GM12878 (cell line): Measurements from ENCODE around the gene H2BK1. TPM values are rescaled to one million over a fixed set of nuclear protein-coding genes. Genes with fewer than 3 reads are reported as not detected.
A peak's percentile ranks its signal among the peaks of the same experiment; 100 is the strongest.

Experiments used
- ATAC-seq: fragments of 200-7000 bp; cut with Tn5 transposase; 3 replicates; pipeline ENCODE4 v1.9.1; 2020; ENCODE audit warnings: mild to moderate bottlenecking, moderate library complexity
- BruUV-seq: library from RNA; stranded (reverse); fragments of 400-500 nt; replicated peaks from 2 replicates; lab custom pipeline; 2021; lab: Mats Ljungman, UMichigan
- CTCF ChIA-PET: fragments of 300-600 bp; sonication (Branson Sonifier 250); formaldehyde crosslinking; extraction: SDS; loops from one replicate; lab custom pipeline; 2021; ENCODE audit warnings: inconsistent platforms; lab: Yijun Ruan, JAX
- POLR2A ChIA-PET: fragments of 350-600 bp; formaldehyde crosslinking; extraction: SDS; loops from one replicate; lab custom pipeline; 2021; ENCODE audit warnings: inconsistent platforms; lab: Charles Lee
- RAD21 ChIA-PET: fragments of 300-600 bp; sonication (Branson Sonifier 250); formaldehyde crosslinking; loops from one replicate; lab custom pipeline; 2023; ENCODE audit warnings: antibody characterized with exemption; ENCODE audit not compliant: unreplicated experiment; lab: Charles Lee
- SMC1A ChIA-PET: fragments of 300-600 bp; sonication (Branson Sonifier 250); formaldehyde crosslinking; loops from one replicate; lab custom pipeline; 2023; ENCODE audit not compliant: unreplicated experiment, uncharacterized antibody; lab: Charles Lee
- DNase-seq: peaks from one replicate; pipeline ENCODE4 v3.0.0-alpha.2; 2011; ENCODE audit warnings: low read depth, low spot score
- FAIRE-seq: peaks from 3 replicates; lab custom pipeline; 2011; peaks lifted over from hg19 to GRCh38; lab: Jason Lieb, UNC
- H2AFZ ChIP-seq: 2 replicates; pipeline ENCODE4 v1.6.0; 2011; ENCODE audit warnings: low read depth, low read length, control low read depth; ENCODE audit not compliant: control insufficient read depth
- H3K27ac ChIP-seq: 2 replicates; pipeline ENCODE4 v1.5.1; 2011; ENCODE audit warnings: control low read depth; ENCODE audit not compliant: control insufficient read depth, insufficient read depth
- H3K27me3 ChIP-seq, 2 experiments: replicated peaks in 1 of 2; 2 replicates each; pipeline versions ENCODE4 v1.6.0 to v1.6.1; 2011; ENCODE audit warnings: low read length in 1 of 2; ENCODE audit not compliant: control insufficient read depth in 2 of 2, insufficient read depth in 2 of 2
- H3K36me3 ChIP-seq, 2 experiments: 2 replicates each; pipeline ENCODE4 v1.5.1; 2011; ENCODE audit warnings: low read length in 1 of 2; ENCODE audit not compliant: control insufficient read depth in 2 of 2, insufficient read depth in 2 of 2
- H3K4me1 ChIP-seq: 2 replicates; pipeline ENCODE4 v1.6.1; 2011; ENCODE audit warnings: mild to moderate bottlenecking, low read length, moderate library complexity, mixed read lengths; ENCODE audit not compliant: control insufficient read depth, insufficient read depth
- H3K4me2 ChIP-seq: 2 replicates; pipeline ENCODE4 v1.6.0; 2011; ENCODE audit warnings: control low read depth; ENCODE audit not compliant: control insufficient read depth, insufficient read depth
- H3K4me3 ChIP-seq: fragments of 200-600 bp; sonication (generic); 2 replicates; pipeline ENCODE4 v1.5.1; 2016
- H3K79me2 ChIP-seq: 2 replicates; pipeline ENCODE4 v1.6.0; 2011; ENCODE audit warnings: low read length; ENCODE audit not compliant: control insufficient read depth, insufficient read depth
- H3K9ac ChIP-seq: 2 replicates; pipeline ENCODE4 v1.8.0; 2011; ENCODE audit warnings: low read length, control low read depth, mixed read lengths; ENCODE audit not compliant: control insufficient read depth, insufficient read depth
- H3K9me3 ChIP-seq: replicated peaks from 3 replicates; pipeline ENCODE4 v1.5.1; 2011; ENCODE audit warnings: mild to moderate bottlenecking, low read length; ENCODE audit not compliant: control insufficient read depth, insufficient read depth
- H4K20me1 ChIP-seq: 2 replicates; pipeline ENCODE4 v1.6.0; 2011; ENCODE audit not compliant: control insufficient read depth, insufficient read depth
- ATF7 ChIP-seq: fragments of 450-650 bp; IDR thresholded peaks from 2 replicates; pipeline ENCODE4 v1.6.1; 2016; ENCODE audit warnings: low read depth, mild to moderate bottlenecking
- DPF2 ChIP-seq: fragments of 450-650 bp; IDR thresholded peaks from 2 replicates; pipeline ENCODE4 v1.6.1; 2017; ENCODE audit warnings: mild to moderate bottlenecking
- EGR1 ChIP-seq, 2 experiments: IDR thresholded peaks; 1 replicate in 1 of 2; 2 replicates in 1 of 2; pipeline ENCODE4 v1.6.1; 2011 to 2012; ENCODE audit warnings: low read depth in 2 of 2, low read length in 2 of 2, borderline replicate concordance in 1 of 2, mild to moderate bottlenecking in 1 of 2, moderate library complexity in 1 of 2
- HDAC2 ChIP-seq: fragments of 200-600 bp; sonication (generic); IDR thresholded peaks from 2 replicates; pipeline ENCODE4 v1.6.1; 2017
- MEF2B ChIP-seq: fragments of 450-650 bp; IDR thresholded peaks from 2 replicates; pipeline ENCODE4 v1.6.1; 2018; ENCODE audit warnings: mild to moderate bottlenecking, moderate library complexity; ENCODE audit not compliant: partially characterized antibody, poor library complexity, severe bottlenecking
- NFXL1 ChIP-seq: fragments of 450-650 bp; IDR thresholded peaks from 2 replicates; pipeline ENCODE4 v1.6.1; 2017; ENCODE audit warnings: antibody characterized with exemption, mild to moderate bottlenecking, borderline replicate concordance
- NRF1 ChIP-seq: conservative IDR thresholded peaks from 2 replicates; pipeline ENCODE4 v1.6.1; 2011; ENCODE audit warnings: mild to moderate bottlenecking, low read depth, low read length, improper control_type of control experiment
- PML ChIP-seq: IDR thresholded peaks from 2 replicates; pipeline ENCODE4 v1.6.1; 2012; ENCODE audit warnings: low read length, inconsistent platforms
- POLR2A ChIP-seq: IDR thresholded peaks from 2 replicates; pipeline ENCODE4 v1.6.1; 2011; ENCODE audit warnings: low read depth, mild to moderate bottlenecking, low read length
- POU2F2 ChIP-seq: IDR thresholded peaks from 3 replicates; pipeline ENCODE4 v1.6.1; 2011; ENCODE audit warnings: low read depth, mild to moderate bottlenecking, low read length, borderline replicate concordance
- RAD51 ChIP-seq: fragments of 450-650 bp; IDR thresholded peaks from 2 replicates; pipeline ENCODE4 v1.6.1; 2016; ENCODE audit warnings: moderate library complexity, mild to moderate bottlenecking, inconsistent platforms
- RB1 ChIP-seq: fragments of 450-650 bp; formaldehyde crosslinking; IDR thresholded peaks from 2 replicates; pipeline ENCODE4 v1.6.1; 2017; ENCODE audit warnings: mild to moderate bottlenecking, borderline replicate concordance
- RBBP5 ChIP-seq: fragments of 200-600 bp; sonication (generic); conservative IDR thresholded peaks from 2 replicates; pipeline ENCODE4 v1.6.1; 2016
- RELB ChIP-seq: fragments of 450-650 bp; IDR thresholded peaks from 2 replicates; pipeline ENCODE4 v1.6.1; 2017; ENCODE audit warnings: low read depth, mild to moderate bottlenecking, moderate library complexity
- REST ChIP-seq: IDR thresholded peaks from 2 replicates; pipeline ENCODE4 v1.6.1; 2012; ENCODE audit warnings: mild to moderate bottlenecking, low read depth, low read length
- SIN3A ChIP-seq: IDR thresholded peaks from 2 replicates; pipeline ENCODE4 v1.6.1; 2012; ENCODE audit warnings: low read depth, low read length, improper control_type of control experiment
- SPI1 ChIP-seq: IDR thresholded peaks from 2 replicates; pipeline ENCODE4 v1.6.1; 2011; ENCODE audit warnings: low read depth, mild to moderate bottlenecking, low read length, moderate library complexity, borderline replicate concordance; ENCODE audit not compliant: insufficient read depth
- SREBF2 ChIP-seq: IDR thresholded peaks from 2 replicates; pipeline ENCODE4 v1.6.1; 2012; ENCODE audit warnings: mild to moderate bottlenecking, low read length
- TBL1XR1 ChIP-seq: IDR thresholded peaks from 2 replicates; pipeline ENCODE4 v1.6.1; 2012; ENCODE audit warnings: low read depth, low read length, improper control_type of control experiment
- WGBS: methylation state at CpG from one replicate; pipeline ENCODE4 v1.1.6; 2016; ENCODE audit warnings: low lambda C conversion rate; ENCODE audit not compliant: insufficient replicate concordance, insufficient coverage; ENCODE audit errors: missing lambda C conversion rate; 5-methylcytosine and 5-hydroxymethylcytosine counted together
- in situ Hi-C: fragments of 300-500 bp; cut with MboI; formaldehyde crosslinking; loops from 9 replicates; pipeline ENCODE4 v1.14.3; 2018; ENCODE audit warnings: mixed read lengths
- intact Hi-C: fragments of 100-400 bp; cut with micrococcal nuclease; formaldehyde crosslinking; loops from one replicate; pipeline ENCODE4 v1.14.2; 2022; ENCODE audit not compliant: unreplicated experiment
- polyA plus RNA-seq, 11 experiments: library from polyadenylated mRNA; depleted of rRNA in 4 of 11; unstranded in 6 of 11; stranded (reverse) in 5 of 11; fragments of >200 nt; fragmentation: Nextera tagmentation in 4 of 11; fragmentation: Illumina TruSeq in 1 of 11; extraction: Ambion mirVana in 4 of 11; extraction: Trizol in 1 of 11; gene quantifications; 1 replicate in 1 of 11; 2 replicates in 10 of 11; pipeline versions ENCODE4 v1.2.1 to v1.2.3, GENCODE V29; 2011 to 2016; ENCODE audit warnings: inconsistent platforms in 2 of 11, missing spikeins in 2 of 11, low read depth in 1 of 11
- total RNA-seq, 4 experiments: library from RNA; depleted of rRNA in 3 of 4; stranded (reverse); fragments of >200 nt in 3 of 4; fragmentation: Illumina TruSeq in 1 of 4; extraction: Trizol in 1 of 4; gene quantifications; 2 replicates each; pipeline versions ENCODE4 v1.2.1 to v1.2.3, GENCODE V29; 2013 to 2021

H2BK1 gene
- total and polyA plus RNA-seq, 10 of the 15 experiments (the other 5 are each of a cell fraction or from before 2014, with no cell fraction given), result 0.54 TPM; not detected in 9

GRCh38 chr7:151172273-151173141, 37.8 kb downstream of the H2BK1 start:
- no peaks in the 10 kb centered on the region for H3K9me3 ChIP-seq
- no peak overlapping the region for H3K4me3 ChIP-seq
- no peak overlapping the region for H3K27ac ChIP-seq
- H4K20me1 ChIP-seq, result no peaks in the 10 kb centered on the region
- ChIA-PET POLR2A (no interaction called here), RAD21 (no interaction called here), SMC1A (interaction anchor here (0.7 kb wide), 1 partner anchor 224 kb away, joined by 3 read pairs; no protein-coding TSS in a partner anchor), CTCF (interaction anchor here (0.7 to 1.2 kb wide), 8 partner anchors 10 to 275 kb away, joined by 3 to 8 read pairs (median 3); no protein-coding TSS in a partner anchor)
- WGBS, result 20% methylated on average over 42 of the region's 42 CpGs
- H3K27me3 ChIP-seq, result peaks cover 5 to 19% of the 10 kb centered on the region in 2 experiments
- H3K36me3 ChIP-seq, result no peaks in the 10 kb centered on the region
- in situ Hi-C loops (no loop called here), intact Hi-C loops (loop anchor here (1.0 to 5.0 kb wide), 2 partner anchors 48 to 70 kb away; no protein-coding TSS in a partner anchor)
- no peak overlapping the region for H2AFZ ChIP-seq
- H3K79me2 ChIP-seq, result no peaks in the 10 kb centered on the region
- ATAC-seq (peak; percentile 87), DNase-seq (no peak), FAIRE-seq (peak; percentile 57)
- no peak overlapping the region for H3K4me2 ChIP-seq
- H3K4me1 ChIP-seq, result no peaks in the 10 kb centered on the region
- no TSS peak for BruUV-seq
- H3K9ac ChIP-seq, result no peak overlapping the region
- TF ChIP-seq RB1, result peak; percentile 86
- TF ChIP-seq SIN3A, result no peak
- TF ChIP-seq PML, result no peak
- TF ChIP-seq SREBF2, result no peak
- TF ChIP-seq RBBP5, result no peak
- TF ChIP-seq NRF1, result no peak
- no peak for TF ChIP-seq RELB
- TF ChIP-seq MEF2B, result no peak
- TF ChIP-seq SPI1, result no peak
- TF ChIP-seq NFXL1, result no peak
- no peak for TF ChIP-seq EGR1 (IDR thresholded peaks at IDR 0.05; ENCODE audit: borderline replicate concordance in 1 of 2, low read depth in 2 of 2, low read length in 2 of 2)
- no peak for TF ChIP-seq ATF7
- TF ChIP-seq HDAC2, result no peak
- TF ChIP-seq RAD51, result no peak
- no peak for TF ChIP-seq POLR2A
- TF ChIP-seq POU2F2, result peak; percentile 48; the same call in 1 of the 3 replicates
- TF ChIP-seq TBL1XR1, result no peak
- no peak for TF ChIP-seq DPF2
- no peak for TF ChIP-seq REST
